ENCODE results near the gene MTCH2.

MTCH2 gene

DNA sequence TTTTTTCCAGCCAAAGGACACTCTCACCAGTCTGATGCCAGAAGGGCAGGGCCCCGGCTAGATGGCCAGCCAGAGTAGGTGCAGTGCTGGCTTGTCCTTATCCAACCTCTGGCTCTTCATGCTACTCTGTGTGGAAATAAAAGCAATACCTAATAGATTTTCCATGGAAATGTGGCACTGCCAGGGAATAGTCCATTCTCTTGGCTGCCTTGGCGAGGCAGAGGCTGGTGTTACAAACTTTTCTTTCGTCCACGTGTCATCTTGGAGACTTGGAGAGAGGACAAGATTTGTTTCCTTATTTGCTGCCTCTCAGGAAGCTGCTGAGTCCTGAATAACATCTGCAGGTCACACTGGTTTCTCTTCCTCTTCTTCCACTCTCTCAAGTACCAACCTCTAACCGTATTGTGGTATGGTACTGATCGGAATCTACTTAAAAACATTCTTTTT lies 31.0 kb downstream of the MTCH2 start:
- H3K27ac ChIP-seq, result no peak overlapping the region
- TF ChIP-seq ZFX (IDR thresholded peaks at IDR 0.05), result no peak
- TF ChIP-seq, protein P1, sequence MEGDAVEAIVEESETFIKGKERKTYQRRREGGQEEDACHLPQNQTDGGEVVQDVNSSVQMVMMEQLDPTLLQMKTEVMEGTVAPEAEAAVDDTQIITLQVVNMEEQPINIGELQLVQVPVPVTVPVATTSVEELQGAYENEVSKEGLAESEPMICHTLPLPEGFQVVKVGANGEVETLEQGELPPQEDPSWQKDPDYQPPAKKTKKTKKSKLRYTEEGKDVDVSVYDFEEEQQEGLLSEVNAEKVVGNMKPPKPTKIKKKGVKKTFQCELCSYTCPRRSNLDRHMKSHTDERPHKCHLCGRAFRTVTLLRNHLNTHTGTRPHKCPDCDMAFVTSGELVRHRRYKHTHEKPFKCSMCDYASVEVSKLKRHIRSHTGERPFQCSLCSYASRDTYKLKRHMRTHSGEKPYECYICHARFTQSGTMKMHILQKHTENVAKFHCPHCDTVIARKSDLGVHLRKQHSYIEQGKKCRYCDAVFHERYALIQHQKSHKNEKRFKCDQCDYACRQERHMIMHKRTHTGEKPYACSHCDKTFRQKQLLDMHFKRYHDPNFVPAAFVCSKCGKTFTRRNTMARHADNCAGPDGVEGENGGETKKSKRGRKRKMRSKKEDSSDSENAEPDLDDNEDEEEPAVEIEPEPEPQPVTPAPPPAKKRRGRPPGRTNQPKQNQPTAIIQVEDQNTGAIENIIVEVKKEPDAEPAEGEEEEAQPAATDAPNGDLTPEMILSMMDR (conservative IDR thresholded peaks at IDR 0.05), result no peak

DNA sequence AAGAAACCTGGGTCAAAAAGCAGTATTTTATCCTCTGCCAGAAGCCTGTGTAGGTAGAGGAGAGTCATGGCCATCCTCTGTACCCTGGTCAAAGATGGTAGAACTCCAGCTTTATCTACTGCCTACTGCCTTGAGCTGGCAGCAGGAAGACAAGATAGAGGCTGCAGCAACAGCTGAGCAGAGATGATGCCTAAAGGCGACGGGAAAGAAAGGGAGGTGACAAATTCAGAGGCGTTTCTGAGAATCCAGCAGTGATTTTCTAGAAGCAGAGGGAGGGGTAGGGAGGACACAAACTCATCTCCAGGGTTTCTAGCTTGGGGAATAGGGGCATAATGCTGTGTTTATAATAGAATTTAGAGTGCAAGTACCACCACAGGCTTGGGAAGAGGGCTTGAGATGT lies 32.7 kb downstream of the MTCH2 start:
- TF ChIP-seq, protein P1 (conservative IDR thresholded peaks at IDR 0.05), result no peak
- TF ChIP-seq ZFX (IDR thresholded peaks at IDR 0.05), result no peak
- no peak overlapping the region for H3K27ac ChIP-seq

DNA sequence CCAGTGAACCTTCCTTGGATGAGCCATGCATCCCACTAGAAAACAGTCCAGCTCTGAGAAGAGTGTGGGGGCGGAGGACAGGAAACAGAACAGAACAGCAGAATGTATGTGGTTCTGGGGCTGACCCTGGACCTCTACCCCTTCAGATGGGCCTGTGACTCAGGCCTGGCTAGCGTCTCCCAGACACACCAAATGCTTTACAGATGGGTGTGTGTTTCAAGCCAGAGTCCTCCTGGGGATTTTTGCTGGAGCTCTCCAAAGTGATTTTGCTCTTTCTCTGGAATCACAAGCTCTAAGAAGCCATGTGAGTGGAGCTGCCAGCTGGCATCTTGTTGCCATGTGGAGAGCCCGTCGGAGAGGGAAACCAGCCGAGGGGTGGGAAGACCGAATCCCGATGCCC lies 35.0 kb downstream of the MTCH2 start:
- H3K27ac ChIP-seq, result no peak overlapping the region
- no peak for TF ChIP-seq ZFX (IDR thresholded peaks at IDR 0.05)
- TF ChIP-seq, protein P1 (conservative IDR thresholded peaks at IDR 0.05), result no peak

DNA sequence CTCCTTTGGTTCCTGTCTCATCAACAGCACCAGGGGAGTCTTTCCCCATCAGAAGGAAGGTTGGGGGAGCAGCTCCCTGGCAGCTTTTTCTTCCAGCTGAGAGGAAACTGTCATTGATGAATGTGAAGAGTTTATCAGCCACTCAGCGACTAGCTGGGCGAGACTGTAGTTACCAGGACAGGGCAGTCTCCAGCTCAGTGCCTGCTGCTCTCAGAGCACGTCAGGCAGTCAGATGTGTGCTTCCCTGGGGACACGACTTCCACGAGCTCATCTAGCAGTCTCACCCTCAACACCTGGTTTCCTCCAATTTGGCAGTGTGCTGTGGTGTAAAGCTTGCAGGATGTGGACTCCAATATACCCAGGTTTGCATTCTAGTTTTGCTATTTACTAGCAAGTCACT lies 35.6 kb downstream of the MTCH2 start:
- TF ChIP-seq, protein P1 (conservative IDR thresholded peaks at IDR 0.05), result no peak
- no peak for TF ChIP-seq ZFX (IDR thresholded peaks at IDR 0.05)
- no peak overlapping the region for H3K27ac ChIP-seq

DNA sequence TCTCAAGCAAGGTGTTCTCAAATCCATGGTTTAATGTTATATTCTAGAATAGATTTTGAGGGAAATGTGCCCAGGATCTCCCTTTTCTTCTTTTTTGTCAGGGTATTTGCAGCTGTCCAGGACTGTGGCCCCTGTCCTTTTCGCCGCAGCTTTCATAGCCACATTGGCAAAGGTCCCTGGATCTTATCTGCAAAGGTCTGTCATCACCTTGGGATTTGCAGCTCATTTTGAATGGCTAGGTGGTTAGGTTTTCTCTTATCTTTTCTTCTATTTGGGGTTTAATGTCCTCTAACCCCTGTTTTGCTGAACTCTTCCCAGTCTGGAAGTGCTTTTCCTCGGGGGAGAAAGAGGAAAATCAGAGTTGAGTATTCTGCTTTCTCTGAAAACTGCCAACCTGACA lies 36.4 kb downstream of the MTCH2 start:
- TF ChIP-seq ZFX (IDR thresholded peaks at IDR 0.05), result no peak
- TF ChIP-seq, protein P1 (conservative IDR thresholded peaks at IDR 0.05), result no peak
- no peak overlapping the region for H3K27ac ChIP-seq

- TF ChIP-seq, protein P1 (conservative IDR thresholded peaks at IDR 0.05), result no peak
- TF ChIP-seq ZFX (IDR thresholded peaks at IDR 0.05), result no peak
- H3K27ac ChIP-seq, result no peak overlapping the region
These were observed 39.1 kb downstream of the MTCH2 start for GRCh38 chr11:47603295-47603694.

GRCh38 chr11:47599902-47600301 lies 42.5 kb downstream of the MTCH2 start:
- H3K27ac ChIP-seq, result no peak overlapping the region
- TF ChIP-seq ZFX (IDR thresholded peaks at IDR 0.05), result no peak
- TF ChIP-seq, protein P1 (conservative IDR thresholded peaks at IDR 0.05), result no peak
